SK-N-SH treated with all-trans-retinoic acid at 6 μM for 48 hours (cell line): ENCODE data around the gene CLK2.
A peak's percentile ranks its signal among the peaks of the same experiment; 100 is the strongest.

ENCODE experiments used
- ATAC-seq: fragments of 200-7000 bp; cut with Tn5 transposase; 3 replicates; pipeline ENCODE4 v1.9.1; 2020; ENCODE audit warnings: mild to moderate bottlenecking, moderate library complexity
- ARNTL ChIP-seq: fragments of 450-650 bp; formaldehyde crosslinking; IDR thresholded peaks from 2 replicates; pipeline ENCODE4 v1.5.0; 2020; ENCODE audit warnings: low read depth, mild to moderate bottlenecking, moderate library complexity, borderline replicate concordance
- BACH2 ChIP-seq: fragments of 250-450 bp; sonication (Bioruptor Pico); IDR thresholded peaks from 2 replicates; pipeline ENCODE4 v1.9.0; 2021; ENCODE audit warnings: mild to moderate bottlenecking, borderline replicate concordance
- CREB5 ChIP-seq: fragments of 250-450 bp; sonication (Bioruptor Pico); IDR thresholded peaks from 2 replicates; pipeline ENCODE4 v1.5.1; 2020; ENCODE audit warnings: low read depth, mild to moderate bottlenecking, moderate library complexity
- CSDC2 ChIP-seq: fragments of 250-450 bp; sonication (Bioruptor Pico); IDR thresholded peaks from 2 replicates; pipeline ENCODE4 v1.5.0; 2020; ENCODE audit warnings: mild to moderate bottlenecking, moderate library complexity
- CSRNP3 ChIP-seq: fragments of 250-450 bp; sonication (Bioruptor Pico); IDR thresholded peaks from 2 replicates; pipeline ENCODE4 v1.5.1; 2021; ENCODE audit warnings: mild to moderate bottlenecking, moderate library complexity
- ESRRG ChIP-seq: fragments of 250-450 bp; sonication (Bioruptor Pico); IDR thresholded peaks from 2 replicates; pipeline ENCODE4 v1.6.1; 2021; ENCODE audit warnings: mild to moderate bottlenecking
- GLIS3 ChIP-seq: fragments of 250-450 bp; sonication (Bioruptor Pico); IDR thresholded peaks from 2 replicates; pipeline ENCODE4 v1.5.0; 2020; ENCODE audit warnings: mild to moderate bottlenecking, moderate library complexity
- ISL1 ChIP-seq: fragments of 250-450 bp; sonication (Bioruptor Pico); IDR thresholded peaks from 2 replicates; pipeline ENCODE4 v2.1.2; 2022; ENCODE audit warnings: mild to moderate bottlenecking, moderate library complexity
- PATZ1 ChIP-seq: fragments of 250-450 bp; sonication (Bioruptor Pico); IDR thresholded peaks from 2 replicates; pipeline ENCODE4 v1.8.0; 2020; ENCODE audit warnings: mild to moderate bottlenecking, moderate library complexity, borderline replicate concordance
- POU6F1 ChIP-seq: fragments of 250-450 bp; sonication (Bioruptor Pico); IDR thresholded peaks from 2 replicates; pipeline ENCODE4 v1.8.0; 2021; ENCODE audit warnings: low read depth, mild to moderate bottlenecking, moderate library complexity, borderline replicate concordance
- PPARA ChIP-seq: fragments of 250-450 bp; sonication (Bioruptor Pico); IDR thresholded peaks from 2 replicates; pipeline ENCODE4 v1.5.0; 2020; ENCODE audit warnings: mild to moderate bottlenecking, borderline replicate concordance
- RARB ChIP-seq: fragments of 250-450 bp; sonication (Bioruptor Pico); IDR thresholded peaks from 2 replicates; pipeline ENCODE4 v1.8.0; 2021; ENCODE audit warnings: mild to moderate bottlenecking, moderate library complexity
- SNAI2 ChIP-seq: fragments of 250-450 bp; sonication (Bioruptor Pico); IDR thresholded peaks from 2 replicates; pipeline ENCODE4 v1.5.0; 2020; ENCODE audit warnings: mild to moderate bottlenecking, moderate library complexity
- TCF4 ChIP-seq: fragments of 250-450 bp; sonication (Bioruptor Pico); IDR thresholded peaks from 2 replicates; pipeline ENCODE4 v1.8.0; 2021; ENCODE audit warnings: mild to moderate bottlenecking, moderate library complexity, borderline replicate concordance
- TOX ChIP-seq: fragments of 250-450 bp; sonication (Bioruptor Pico); IDR thresholded peaks from 2 replicates; pipeline ENCODE4 v1.8.0; 2021; ENCODE audit warnings: mild to moderate bottlenecking, moderate library complexity, borderline replicate concordance
- TSHZ2 ChIP-seq: fragments of 250-450 bp; sonication (Bioruptor Pico); IDR thresholded peaks from 2 replicates; pipeline ENCODE4 v1.5.0; 2020; ENCODE audit warnings: mild to moderate bottlenecking, moderate library complexity
- ZC3H10 ChIP-seq: fragments of 250-450 bp; sonication (Bioruptor Pico); IDR thresholded peaks from 2 replicates; pipeline ENCODE4 v1.5.1; 2021; ENCODE audit warnings: mild to moderate bottlenecking, moderate library complexity
- ZFP30 ChIP-seq: fragments of 450-650 bp; formaldehyde crosslinking; IDR thresholded peaks from 2 replicates; pipeline ENCODE4 v1.5.0; 2022; ENCODE audit warnings: mild to moderate bottlenecking, moderate library complexity
- ZNF565 ChIP-seq: fragments of 450-650 bp; formaldehyde crosslinking; conservative IDR thresholded peaks from 2 replicates; pipeline ENCODE4 v1.5.0; 2020; ENCODE audit warnings: low read depth, mild to moderate bottlenecking, moderate library complexity
- ZNF8 ChIP-seq: fragments of 450-650 bp; formaldehyde crosslinking; IDR thresholded peaks from 2 replicates; pipeline ENCODE4 v1.5.0; 2020; ENCODE audit warnings: mild to moderate bottlenecking, moderate library complexity

The CLK2 gene

GRCh38 chr1:155256058-155256852 lies 17.0 kb downstream of the CLK2 start (continued):
- TF ChIP-seq ZNF565 (CRISPR knock-in tag) = no peak
- no peak for TF ChIP-seq ESRRG (CRISPR knock-in tag)
- no peak for TF ChIP-seq BACH2 (CRISPR knock-in tag)
- TF ChIP-seq SNAI2 (CRISPR knock-in tag) = no peak
- TF ChIP-seq GLIS3 (CRISPR knock-in tag) = no peak

GRCh38 chr1:155255243-155256007 lies 17.9 kb downstream of the CLK2 start, which contains the start of gene ENTREP3:
TSS of gene ENTREP3 (minus strand) at chr1:155255483. CDS start at chr1:155254877, 606 bp downstream.
- TF ChIP-seq CREB5 = no peak
- TF ChIP-seq RARB (CRISPR knock-in tag) = peak; percentile 33; the same call in 1 of the 2 replicates
- peak; percentile 82 for ATAC-seq

- ATAC-seq = peak; percentile 40
- TF ChIP-seq TCF4 (no peak), POU6F1 (no peak), ZFP30 (CRISPR knock-in tag) (no peak)
Measured at GRCh38 chr1:155254714-155255242, 18.5 kb downstream of the CLK2 start.

- ATAC-seq = peak; percentile 2
- TF ChIP-seq ISL1 (CRISPR knock-in tag) = no peak
- TF ChIP-seq ESRRG (CRISPR knock-in tag) = no peak
- TF ChIP-seq PPARA (CRISPR knock-in tag) = no peak
- TF ChIP-seq CREB5 = no peak
- no peak for TF ChIP-seq TOX
- TF ChIP-seq ZNF565 (CRISPR knock-in tag) = no peak
- no peak for TF ChIP-seq ARNTL (CRISPR knock-in tag)
- TF ChIP-seq POU6F1 = no peak
- TF ChIP-seq TSHZ2 (CRISPR knock-in tag) = no peak
- TF ChIP-seq ZNF8 (CRISPR knock-in tag) = no peak
- no peak for TF ChIP-seq RARB (CRISPR knock-in tag)
- no peak for TF ChIP-seq PATZ1
- no peak for TF ChIP-seq ZC3H10 (CRISPR knock-in tag)
- TF ChIP-seq CSDC2 (CRISPR knock-in tag) = no peak
- TF ChIP-seq ZFP30 (CRISPR knock-in tag) = no peak
- no peak for TF ChIP-seq TCF4
- no peak for TF ChIP-seq GLIS3 (CRISPR knock-in tag)
- TF ChIP-seq CSRNP3 (CRISPR knock-in tag) = no peak
- no peak for TF ChIP-seq BACH2 (CRISPR knock-in tag)
Measured at GRCh38 chr1:155254228-155254713, 19.0 kb downstream of the CLK2 start.
